Measurements from ENCODE around the gene GEN1.

The GEN1 gene

GRCh38 chr2:17740203-17740602 is 13.7 kb upstream of the GEN1 start:
- Mint-ChIP-seq H3K9me3 (no peaks in the 10 kb centered on the region), H3K36me3 (peaks cover 58% of the 10 kb centered on the region), H3K27ac (no peak overlapping the region), H3K4me3 (no peak overlapping the region), H3K4me1 (peaks cover 5% of the 10 kb centered on the region)
- DNase-seq (ENCODE audit: low spot score in 2 of 2) (no peak), ATAC-seq (no peak)

DNA sequence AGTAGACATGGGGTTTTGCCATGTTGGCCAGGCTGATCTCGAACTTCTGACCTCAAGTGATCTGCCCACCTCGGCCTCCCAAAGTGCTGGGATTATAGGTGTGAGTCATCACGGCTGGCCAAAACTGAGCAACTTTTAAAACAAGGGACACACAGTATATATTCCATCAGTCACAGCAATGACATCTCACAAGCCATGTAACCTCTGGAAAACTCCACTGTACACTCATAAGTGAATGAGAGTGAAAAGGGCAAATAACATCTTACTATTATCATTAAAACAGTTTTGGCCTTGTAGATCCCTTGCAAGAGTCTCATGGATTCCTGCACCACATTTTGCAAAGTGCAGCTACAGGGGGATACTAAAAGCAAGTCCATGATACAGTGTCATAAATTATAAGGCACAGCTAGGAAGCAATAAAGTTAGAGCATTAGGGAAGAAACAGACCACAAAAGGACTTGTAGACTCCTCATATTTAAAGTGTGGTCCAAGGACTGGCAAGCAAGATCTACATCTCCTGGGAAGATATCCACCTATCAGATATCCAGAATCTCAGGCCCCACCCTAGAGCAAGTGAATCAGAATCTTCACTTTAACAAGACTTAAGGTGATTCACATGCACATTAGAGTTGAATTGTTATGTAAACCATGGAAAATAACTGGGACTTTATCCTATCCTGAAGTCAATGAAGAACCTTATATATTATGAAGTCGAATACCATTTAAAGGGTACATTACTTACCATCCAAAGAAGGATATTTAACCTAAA is 6.1 kb upstream of the GEN1 start:
- Mint-ChIP-seq H3K9me3 (no peaks in the 10 kb centered on the region), H3K27ac (no peak overlapping the region), H3K4me1 (peaks cover 17% of the 10 kb centered on the region), H3K4me3 (no peak overlapping the region), H3K36me3 (peaks cover 22% of the 10 kb centered on the region)
- DNase-seq (ENCODE audit: low spot score in 2 of 2) (no peak), ATAC-seq (no peak)

- no peak for ATAC-seq
Observed at GRCh38 chr2:17748745-17749144, 5.2 kb upstream of the GEN1 start.

GRCh38 chr2:17749753-17750438 is 4.0 kb upstream of the GEN1 start:
- peak overlapping the region; percentile 4 for H3K27ac Mint-ChIP-seq

More at GRCh38 chr2:17748745-17749144, 5.2 kb upstream of the GEN1 start:
- DNase-seq (ENCODE audit: low spot score in 2 of 2), result no peak
- Mint-ChIP-seq H3K4me3 (no peak overlapping the region), H3K27ac (no peak overlapping the region), H3K9me3 (no peaks in the 10 kb centered on the region), H3K4me1 (peaks cover 19% of the 10 kb centered on the region), H3K36me3 (peaks cover 25% of the 10 kb centered on the region)

GRCh38 chr2:17752246-17752645 is 1.7 kb upstream of the GEN1 start:
- ATAC-seq (no peak), DNase-seq (ENCODE audit: low spot score in 2 of 2) (no peak)
- Mint-ChIP-seq H3K4me1 (peaks cover 19% of the 10 kb centered on the region), H3K27ac (no peak overlapping the region), H3K9me3 (no peaks in the 10 kb centered on the region), H3K36me3 (peaks cover 16% of the 10 kb centered on the region), H3K4me3 (peak overlapping the region; percentile 90)

More at GRCh38 chr2:17749753-17750438, 4.0 kb upstream of the GEN1 start:
- peak overlapping the region; percentile 0 for H3K4me3 Mint-ChIP-seq
- peaks cover 27% of the 10 kb centered on the region for H3K36me3 Mint-ChIP-seq
- H3K4me1 Mint-ChIP-seq, result peaks cover 19% of the 10 kb centered on the region
- no peaks in the 10 kb centered on the region for H3K9me3 Mint-ChIP-seq
- DNase-seq (ENCODE audit: low spot score in 2 of 2) (no peak), ATAC-seq (no peak)

- H3K9me3 Mint-ChIP-seq, result no peaks in the 10 kb centered on the region
- peaks cover 16% of the 10 kb centered on the region for H3K36me3 Mint-ChIP-seq
- DNase-seq (ENCODE audit: low spot score in 2 of 2) (peak in 1 of 2 donors; percentile 33), ATAC-seq (peak; percentile 72)
- peak overlapping the region; percentile 90 for H3K4me3 Mint-ChIP-seq
- peaks cover 19% of the 10 kb centered on the region for H3K4me1 Mint-ChIP-seq
- peak overlapping the region; percentile 99 for H3K27ac Mint-ChIP-seq
Observed at GRCh38 chr2:17752892-17753802, 791 bp upstream of the GEN1 start.

DNA sequence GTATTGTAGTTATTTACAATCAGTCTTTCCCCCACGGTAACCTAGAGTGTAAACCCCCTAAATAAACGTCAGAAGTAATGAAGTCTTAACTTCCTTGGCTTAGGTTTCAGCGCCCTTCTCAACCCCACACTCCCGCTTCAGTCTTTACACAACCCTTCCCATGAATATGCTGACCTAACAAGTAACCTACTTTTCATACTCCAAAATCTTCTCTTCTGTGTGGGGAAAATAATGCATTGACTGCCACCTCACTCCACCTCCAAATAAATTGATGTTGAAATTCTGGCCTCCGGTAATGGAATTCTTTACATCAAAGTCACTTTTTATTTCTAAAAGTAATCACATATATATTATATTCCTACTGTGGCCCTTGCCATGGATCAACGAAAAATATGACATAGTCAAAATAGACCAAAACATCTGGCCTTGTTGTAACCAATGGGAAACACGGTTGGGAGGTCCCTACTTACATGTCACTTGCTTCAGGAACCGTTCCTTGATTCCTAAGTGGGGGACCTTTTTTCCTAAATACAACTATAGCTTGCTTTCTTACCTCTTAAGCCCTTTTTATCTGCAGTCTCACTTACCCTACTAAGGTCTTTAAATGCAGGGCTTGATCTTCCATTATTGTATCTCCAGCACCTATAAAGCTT is 961 bp downstream of the GEN1 start:
- Mint-ChIP-seq H3K27ac (peak overlapping the region; percentile 99), H3K9me3 (no peaks in the 10 kb centered on the region), H3K4me3 (peak overlapping the region; percentile 90), H3K4me1 (peaks cover 17% of the 10 kb centered on the region), H3K36me3 (peaks cover 16% of the 10 kb centered on the region)
- ATAC-seq, result no peak
- DNase-seq (ENCODE audit: low spot score in 2 of 2), result no peak

- H3K4me3 Mint-ChIP-seq, result no peak overlapping the region
- H3K9me3 Mint-ChIP-seq, result no peaks in the 10 kb centered on the region
- DNase-seq (ENCODE audit: low spot score in 2 of 2), result no peak
- H3K36me3 Mint-ChIP-seq, result peaks cover 16% of the 10 kb centered on the region
- peaks cover 19% of the 10 kb centered on the region for H3K4me1 Mint-ChIP-seq
- no peak for ATAC-seq
- no peak overlapping the region for H3K27ac Mint-ChIP-seq
Observed at GRCh38 chr2:17756668-17757067, 2.7 kb downstream of the GEN1 start.

DNA sequence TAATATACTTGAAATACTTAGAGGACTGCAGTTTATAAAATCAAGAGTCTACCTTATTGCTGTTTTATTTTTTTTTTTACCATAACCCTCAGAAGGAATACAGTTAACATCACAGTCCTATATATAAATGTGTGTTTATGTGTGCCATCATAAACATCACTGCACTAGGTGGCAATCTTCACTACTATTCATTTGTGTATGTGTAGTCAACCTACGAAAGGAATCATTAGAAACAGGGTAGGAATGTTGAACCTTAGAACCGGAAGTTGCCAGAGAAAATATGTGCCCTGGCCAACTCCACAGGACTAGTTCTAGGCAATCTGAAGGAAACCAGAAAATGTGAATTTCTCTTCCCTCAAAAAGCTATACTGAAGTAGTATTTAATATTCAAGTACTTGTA is 3.4 kb downstream of the GEN1 start:
- Mint-ChIP-seq H3K4me3 (no peak overlapping the region), H3K9me3 (no peaks in the 10 kb centered on the region), H3K27ac (no peak overlapping the region), H3K36me3 (peaks cover 20% of the 10 kb centered on the region), H3K4me1 (peaks cover 13% of the 10 kb centered on the region)
- ATAC-seq (no peak), DNase-seq (ENCODE audit: low spot score in 2 of 2) (no peak)

- DNase-seq (ENCODE audit: low spot score in 2 of 2) (no peak), ATAC-seq (no peak)
- H3K4me1 Mint-ChIP-seq, result peaks cover 6% of the 10 kb centered on the region
- H3K9me3 Mint-ChIP-seq, result no peaks in the 10 kb centered on the region
- H3K27ac Mint-ChIP-seq, result no peak overlapping the region
- peaks cover 28% of the 10 kb centered on the region for H3K36me3 Mint-ChIP-seq
- no peak overlapping the region for H3K4me3 Mint-ChIP-seq
Observed at GRCh38 chr2:17758118-17758517, 4.2 kb downstream of the GEN1 start.

DNA sequence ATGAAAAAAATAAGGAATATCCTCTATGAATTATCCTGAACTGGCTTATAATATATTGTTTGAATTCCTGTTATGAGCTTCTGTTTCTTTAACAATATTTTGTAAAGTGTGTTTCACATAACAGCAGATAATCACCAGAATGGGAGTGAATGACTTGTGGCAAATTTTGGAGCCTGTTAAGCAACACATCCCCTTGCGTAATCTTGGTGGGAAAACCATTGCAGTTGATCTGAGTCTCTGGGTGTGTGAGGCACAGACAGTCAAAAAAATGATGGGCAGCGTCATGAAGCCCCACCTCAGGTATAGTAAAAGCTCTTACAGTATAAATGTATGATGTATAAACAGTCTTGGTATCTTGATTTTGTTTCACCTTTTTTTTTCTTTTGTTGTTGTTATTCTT is 5.9 kb downstream of the GEN1 start:
- ATAC-seq (no peak), DNase-seq (ENCODE audit: low spot score in 2 of 2) (no peak)
- peaks cover 23% of the 10 kb centered on the region for H3K36me3 Mint-ChIP-seq
- H3K4me3 Mint-ChIP-seq, result no peak overlapping the region
- no peak overlapping the region for H3K27ac Mint-ChIP-seq
- no peaks in the 10 kb centered on the region for H3K9me3 Mint-ChIP-seq
- peaks cover 6% of the 10 kb centered on the region for H3K4me1 Mint-ChIP-seq

- Mint-ChIP-seq H3K36me3 (peaks cover 27% of the 10 kb centered on the region), H3K9me3 (no peaks in the 10 kb centered on the region), H3K4me1 (peaks cover 6% of the 10 kb centered on the region), H3K4me3 (no peak overlapping the region), H3K27ac (no peak overlapping the region)
- no peak for DNase-seq (ENCODE audit: low spot score in 2 of 2)
- ATAC-seq, result no peak
Observed at GRCh38 chr2:17762451-17762850, 8.5 kb downstream of the GEN1 start.

DNA sequence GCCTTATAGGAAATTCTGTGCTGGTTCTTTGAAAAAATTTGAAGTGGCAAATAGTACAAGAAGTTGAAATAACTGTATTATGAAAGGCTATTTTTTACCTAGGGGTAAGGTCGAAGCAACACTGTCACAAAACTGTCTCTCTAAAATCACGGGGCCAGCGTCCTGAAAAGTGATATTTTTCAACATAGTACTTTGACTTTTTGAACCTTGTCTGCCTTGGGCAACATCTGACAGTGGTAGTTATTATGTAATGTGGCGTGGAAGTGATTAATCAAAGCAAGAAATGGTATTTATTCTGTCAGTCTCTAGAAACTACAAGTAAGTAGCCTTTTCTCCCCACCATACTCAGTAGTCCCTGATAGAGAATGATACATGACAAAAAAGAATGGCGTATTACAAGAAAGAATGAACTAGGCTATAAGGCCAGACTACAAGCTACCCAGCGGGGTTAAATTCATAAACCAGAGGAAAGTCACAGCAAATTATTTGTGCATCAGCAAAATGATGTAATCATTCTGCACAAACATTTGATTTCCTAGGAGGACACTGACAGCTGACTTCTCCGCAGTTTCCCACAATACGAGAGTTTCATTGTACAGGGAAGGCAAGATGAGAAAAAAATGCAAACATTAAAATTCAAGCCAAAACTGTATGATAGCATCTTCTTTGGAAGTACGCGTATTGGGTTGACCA is 9.8 kb downstream of the GEN1 start:
- no peak for DNase-seq (ENCODE audit: low spot score in 2 of 2)
- Mint-ChIP-seq H3K9me3 (no peaks in the 10 kb centered on the region), H3K36me3 (peaks cover 31% of the 10 kb centered on the region), H3K4me3 (no peak overlapping the region), H3K4me1 (peaks cover 6% of the 10 kb centered on the region), H3K27ac (no peak overlapping the region)
- ATAC-seq, result no peak

GRCh38 chr2:17765398-17765797 is 11.5 kb downstream of the GEN1 start:
- Mint-ChIP-seq H3K4me1 (peaks cover 2% of the 10 kb centered on the region), H3K4me3 (no peak overlapping the region), H3K27ac (no peak overlapping the region), H3K9me3 (no peaks in the 10 kb centered on the region), H3K36me3 (peaks cover 37% of the 10 kb centered on the region)
- ATAC-seq, result no peak
- DNase-seq (ENCODE audit: low spot score in 2 of 2), result no peak

All from stimulated activated effector memory CD8-positive, alpha-beta T cell treated with anti-CD3 and anti-CD28 coated beads, Interleukin-12 subunit alpha, Interleukin-12 subunit beta, amount 100 ng/mL, for 72 hours (primary cell).